Fibroblast of the aortic adventitia (primary cell): ENCODE results near the gene TUBGCP2. TPM values are rescaled to one million over a fixed set of nuclear protein-coding genes. Genes with fewer than 3 reads are reported as not detected.

ENCODE experiments used
- DNase-seq: peaks from one replicate; pipeline ENCODE4 v3.0.0-alpha.2; 2010; ENCODE audit warnings: low read depth
- H3K4me3 ChIP-seq: 2 replicates; pipeline ENCODE4 v1.5.1; 2011; ENCODE audit warnings: low read depth, mild to moderate bottlenecking, control low read depth, low read length, moderate library complexity
- total RNA-seq: library from RNA; depleted of rRNA; stranded (reverse); fragments of >200 nt; gene quantifications from 2 replicates; pipeline ENCODE4 v1.2.3, GENCODE V29; 2012; ENCODE audit warnings: low replicate concordance
- TF ChIP-seq, protein P1 (sequence below): IDR thresholded peaks from 2 replicates; pipeline ENCODE4 v1.5.1; 2011; ENCODE audit warnings: mild to moderate bottlenecking, low read length, control low read depth, inconsistent platforms; ENCODE audit not compliant: insufficient read depth

The TUBGCP2 gene
- total RNA-seq, 1 donor: 72.8 TPM

DNA sequence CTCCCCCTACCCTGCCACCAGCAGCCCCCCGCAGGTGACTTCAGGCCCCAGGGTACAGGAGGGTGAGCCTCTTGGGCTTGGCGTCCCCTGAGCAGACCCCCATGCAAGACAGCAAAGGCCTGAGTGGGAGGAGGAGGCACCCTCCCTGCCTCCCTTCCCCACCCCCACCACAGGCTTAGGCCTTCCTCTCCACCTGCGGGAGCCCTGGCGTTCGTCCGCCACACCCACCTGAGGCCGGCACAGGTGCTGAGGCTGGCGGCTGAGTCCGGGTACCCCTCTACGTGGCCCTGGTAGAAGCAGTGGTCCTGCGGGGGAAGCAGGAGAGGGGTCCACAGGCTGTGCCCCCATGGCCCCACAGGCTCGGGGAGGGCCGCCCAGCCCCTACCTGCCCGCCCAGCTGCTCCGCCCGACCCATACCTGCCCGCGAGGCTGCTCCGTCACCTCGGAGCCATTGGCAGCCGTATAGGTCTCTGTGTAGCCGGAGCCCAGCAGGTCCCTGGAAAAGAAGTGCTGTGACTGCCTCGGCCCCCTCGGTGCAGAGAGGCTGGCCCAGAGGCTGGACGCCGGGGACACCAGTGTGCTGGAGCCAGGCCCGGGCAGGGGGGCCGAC lies 35.0 kb downstream of the TUBGCP2 start:
- no peak for DNase-seq
- TF ChIP-seq, protein P1, sequence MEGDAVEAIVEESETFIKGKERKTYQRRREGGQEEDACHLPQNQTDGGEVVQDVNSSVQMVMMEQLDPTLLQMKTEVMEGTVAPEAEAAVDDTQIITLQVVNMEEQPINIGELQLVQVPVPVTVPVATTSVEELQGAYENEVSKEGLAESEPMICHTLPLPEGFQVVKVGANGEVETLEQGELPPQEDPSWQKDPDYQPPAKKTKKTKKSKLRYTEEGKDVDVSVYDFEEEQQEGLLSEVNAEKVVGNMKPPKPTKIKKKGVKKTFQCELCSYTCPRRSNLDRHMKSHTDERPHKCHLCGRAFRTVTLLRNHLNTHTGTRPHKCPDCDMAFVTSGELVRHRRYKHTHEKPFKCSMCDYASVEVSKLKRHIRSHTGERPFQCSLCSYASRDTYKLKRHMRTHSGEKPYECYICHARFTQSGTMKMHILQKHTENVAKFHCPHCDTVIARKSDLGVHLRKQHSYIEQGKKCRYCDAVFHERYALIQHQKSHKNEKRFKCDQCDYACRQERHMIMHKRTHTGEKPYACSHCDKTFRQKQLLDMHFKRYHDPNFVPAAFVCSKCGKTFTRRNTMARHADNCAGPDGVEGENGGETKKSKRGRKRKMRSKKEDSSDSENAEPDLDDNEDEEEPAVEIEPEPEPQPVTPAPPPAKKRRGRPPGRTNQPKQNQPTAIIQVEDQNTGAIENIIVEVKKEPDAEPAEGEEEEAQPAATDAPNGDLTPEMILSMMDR: no peak
- H3K4me3 ChIP-seq: no peak overlapping the region

DNA sequence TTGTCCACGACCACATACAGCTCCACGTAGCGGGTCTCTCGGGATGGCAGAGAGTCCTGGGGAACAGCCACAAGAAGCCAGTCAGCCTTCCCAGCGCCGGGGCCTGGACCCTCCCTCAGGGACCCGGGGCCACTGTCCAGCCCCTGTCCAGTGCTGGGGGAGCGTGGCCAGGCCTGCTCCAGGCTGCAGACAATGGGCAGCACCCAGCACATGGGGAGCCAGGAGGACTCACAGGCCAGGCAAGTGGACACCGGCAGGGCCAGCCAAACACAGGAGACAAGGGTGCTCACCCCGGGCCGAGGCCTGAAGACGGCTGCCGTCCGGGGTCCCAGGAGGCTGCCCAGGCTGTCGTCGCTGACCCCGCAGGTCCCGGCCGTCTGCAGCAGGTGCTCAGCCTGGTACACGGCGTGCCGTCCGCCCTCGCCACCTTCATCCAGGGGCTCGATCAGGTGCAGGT lies 35.7 kb downstream of the TUBGCP2 start:
- TF ChIP-seq, protein P1: no peak
- DNase-seq: no peak
- H3K4me3 ChIP-seq: no peak overlapping the region

DNA sequence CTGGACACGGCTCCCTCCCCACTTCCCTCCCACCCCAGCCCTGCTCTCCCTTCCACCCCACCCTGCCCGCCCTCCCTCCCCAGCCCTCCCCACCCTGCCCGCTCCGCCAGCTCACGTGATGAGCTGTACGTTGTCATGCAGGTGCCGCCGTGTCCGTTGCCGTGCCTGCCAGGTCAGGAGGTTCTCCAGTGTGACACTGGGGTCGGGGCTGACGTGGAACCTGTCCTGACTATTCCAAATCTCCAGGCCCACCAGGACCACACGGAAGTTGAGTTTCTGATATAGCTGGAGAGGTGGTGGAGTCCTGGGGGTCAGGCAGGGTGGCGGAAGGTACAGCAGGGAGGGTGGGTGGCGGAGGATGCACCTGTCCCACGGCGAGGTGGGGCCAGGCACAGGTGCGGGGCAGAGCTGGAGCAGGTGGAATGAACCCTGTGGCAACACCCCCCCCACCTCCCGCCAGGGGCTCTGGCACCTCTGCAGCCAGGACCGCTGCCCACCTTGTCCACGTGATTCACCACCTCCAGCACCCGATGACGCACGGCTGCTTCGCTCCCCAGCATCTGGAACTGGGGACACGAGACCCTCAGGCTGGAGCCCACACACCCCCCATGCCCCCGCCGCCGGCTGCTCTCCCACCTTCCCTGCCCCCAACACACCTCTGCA lies 36.2 kb downstream of the TUBGCP2 start:
- no peak for DNase-seq
- no peak overlapping the region for H3K4me3 ChIP-seq
- TF ChIP-seq, protein P1: no peak

DNA sequence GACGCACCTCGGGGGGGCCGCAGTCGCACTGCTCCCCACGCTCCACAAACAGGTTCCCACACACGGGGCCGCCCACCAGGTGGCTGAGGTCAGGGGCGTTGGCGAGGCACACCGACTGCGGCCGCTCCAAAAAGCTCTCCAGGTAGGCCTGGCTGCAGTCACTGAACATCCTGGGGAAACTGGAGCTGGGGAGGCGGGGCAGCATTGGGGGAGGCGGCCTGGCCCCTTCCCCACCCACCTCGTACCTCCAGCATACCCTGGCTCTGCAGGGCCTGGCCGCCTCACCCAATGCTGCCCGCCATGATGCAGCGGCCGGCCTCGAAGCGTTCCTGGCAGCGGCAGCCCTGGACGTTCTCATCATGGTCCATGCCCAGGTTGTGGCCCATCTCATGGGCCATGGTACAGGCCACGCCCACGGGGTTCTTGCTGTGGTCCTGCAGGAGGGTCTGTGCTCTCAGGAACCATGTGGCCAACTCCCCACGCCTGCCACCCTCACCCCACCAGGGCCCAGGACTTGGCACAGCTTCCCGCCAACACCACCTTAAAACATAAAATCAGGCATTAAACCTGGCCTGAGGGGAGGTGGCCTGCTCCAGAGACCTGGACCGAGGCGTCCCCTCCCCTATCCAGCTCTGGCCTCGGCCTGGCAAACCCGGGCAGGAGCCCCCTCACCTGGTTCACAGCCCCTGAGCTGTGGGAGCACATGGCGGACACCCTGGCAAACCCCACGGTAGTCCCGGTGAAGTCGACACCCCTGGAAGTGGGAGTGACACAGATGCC lies 37.0 kb downstream of the TUBGCP2 start:
- TF ChIP-seq, protein P1: no peak
- H3K4me3 ChIP-seq: no peak overlapping the region
- no peak for DNase-seq

DNA sequence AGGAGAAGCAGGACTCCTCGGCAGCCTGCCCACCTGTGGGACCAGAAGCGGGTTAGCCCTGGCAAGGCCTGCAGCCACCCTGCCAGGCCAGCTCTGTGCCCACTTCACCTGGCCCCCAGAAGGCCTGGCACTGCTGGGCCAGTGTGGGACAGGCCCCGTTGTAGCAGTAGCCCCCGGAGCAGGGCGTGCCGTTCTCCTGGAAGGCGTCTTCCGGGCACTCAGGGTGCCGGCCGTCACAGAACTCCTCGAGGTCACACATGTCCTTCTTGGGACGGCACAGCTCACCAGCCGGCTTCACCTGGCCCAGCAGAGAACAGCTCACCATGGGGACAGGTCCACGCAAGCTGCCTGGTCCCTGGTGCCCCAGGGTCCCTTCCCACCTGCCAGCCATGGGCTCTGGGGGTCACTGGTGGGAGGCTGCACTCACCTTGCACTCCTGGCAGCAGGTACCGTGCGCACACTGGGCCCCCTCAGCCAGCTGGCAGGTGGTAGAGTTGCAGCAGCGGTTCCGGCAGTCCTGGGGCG lies 37.8 kb downstream of the TUBGCP2 start:
- H3K4me3 ChIP-seq: no peak overlapping the region
- no peak for DNase-seq
- TF ChIP-seq, protein P1: no peak

DNA sequence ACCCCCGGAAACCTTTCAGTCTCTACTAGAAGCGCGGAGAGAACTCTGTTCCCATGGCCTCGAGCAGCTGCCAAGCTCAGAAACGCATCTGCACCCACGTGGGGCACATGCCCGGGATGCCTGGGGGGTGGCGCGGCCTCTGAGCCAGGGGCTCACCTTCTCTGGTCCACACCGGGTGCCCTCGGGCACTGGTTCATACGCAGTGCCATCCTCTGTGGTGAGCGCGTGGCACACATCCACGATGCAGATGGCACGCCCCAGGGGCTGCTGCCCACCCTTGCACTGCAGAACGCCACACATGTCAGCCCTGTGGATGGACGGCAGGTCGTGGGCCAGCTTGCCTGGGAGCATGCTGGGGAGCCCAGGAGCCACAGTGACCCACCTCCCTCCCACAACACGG lies 38.5 kb downstream of the TUBGCP2 start:
- no peak for DNase-seq
- TF ChIP-seq, protein P1: no peak
- no peak overlapping the region for H3K4me3 ChIP-seq
